Thyroid gland (tissue), 4 donors: ENCODE results near the gene KCNMA1. TPM values are rescaled to one million over a fixed set of nuclear protein-coding genes. Genes with fewer than 3 reads are reported as not detected.
A peak's percentile ranks its signal among the peaks of the same experiment; 100 is the strongest.

Experiments used
- DNase-seq, 2 donors: peaks; one replicate each; pipeline ENCODE4 v3.0.0-alpha.2; 2019
- H3K27ac ChIP-seq, 3 donors: fragments of 200-600 bp; sonication (generic); 1 replicate in 2 of 3; 2 replicates in 1 of 3; pipeline ENCODE4 v1.5.1; 2016 to 2019; ENCODE audit warnings: mild to moderate bottlenecking in 1 of 3, moderate library complexity in 1 of 3
- H3K27me3 ChIP-seq: fragments of 200-600 bp; sonication (generic); one replicate; pipeline ENCODE4 v1.5.1; 2019
- H3K36me3 ChIP-seq, 2 donors: fragments of 200-600 bp; sonication (generic); one replicate each; pipeline ENCODE4 v1.5.1; 2016 to 2019
- H3K4me1 ChIP-seq, 2 donors: fragments of 200-600 bp; sonication (generic); one replicate each; pipeline ENCODE4 v1.5.1; 2017 to 2019
- H3K4me3 ChIP-seq, 3 donors: fragments of 200-600 bp; sonication (generic); replicated peaks in 1 of 3; 1 replicate in 2 of 3; 2 replicates in 1 of 3; pipeline ENCODE4 v1.5.1; 2016; ENCODE audit warnings: mild to moderate bottlenecking in 1 of 3
- H3K9me3 ChIP-seq: fragments of 200-600 bp; sonication (generic); one replicate; pipeline ENCODE4 v1.5.1; 2017
- CTCF ChIP-seq, 6 experiments: fragments of 200-600 bp in 3 of 6; fragments of 450-650 bp in 3 of 6; sonication (generic) in 3 of 6; IDR thresholded peaks; one replicate each; pipeline ENCODE4 v1.5.1; 2016 to 2019; ENCODE audit warnings: antibody characterized with exemption in 6 of 6, mild to moderate bottlenecking in 2 of 6, inconsistent platforms in 1 of 6, moderate library complexity in 1 of 6
- POLR2A ChIP-seq, 2 donors: fragments of 450-650 bp; IDR thresholded peaks; one replicate each; pipeline ENCODE4 v1.6.1; 2017; ENCODE audit warnings: antibody characterized with exemption in 2 of 2, mild to moderate bottlenecking in 2 of 2, moderate library complexity in 1 of 2
- WGBS, 2 donors: methylation state at CpG; one replicate each; pipeline ENCODE4 v1.1.5; 2017; 5-methylcytosine and 5-hydroxymethylcytosine counted together
- intact Hi-C: fragments of 100-400 bp; cut with DNase I; formaldehyde crosslinking; loops from one replicate; pipeline ENCODE4 v1.15.1; 2023
- total RNA-seq, 4 donors: library from RNA; depleted of rRNA; stranded (reverse); fragments of >200 nt; gene quantifications; one replicate each; pipeline ENCODE4 v1.2.3, GENCODE V29; 2016

KCNMA1 gene
- total RNA-seq, 4 donors from 2014 or later, result 2.5 to 5.1 (median 3.6) TPM

GRCh38 chr10:77068969-77069368, 568.6 kb downstream of the KCNMA1 start:
- H3K36me3 ChIP-seq, result no peaks in the 10 kb centered on the region
- H3K27me3 ChIP-seq, result no peaks in the 10 kb centered on the region
- H3K4me3 ChIP-seq, result no peak overlapping the region
- H3K4me1 ChIP-seq, result peaks cover 28 to 39% of the 10 kb centered on the region in 2 donors
- peak in 1 of 2 donors; percentile 5 for DNase-seq
- H3K27ac ChIP-seq, result no peak overlapping the region
- H3K9me3 ChIP-seq, result no peaks in the 10 kb centered on the region
- intact Hi-C loops, result no loop called here
- TF ChIP-seq POLR2A (IDR thresholded peaks at IDR 0.05), result no peak
- no peak for TF ChIP-seq CTCF (IDR thresholded peaks at IDR 0.05)
- 56 to 74% methylated on average over 3 of the region's 3 CpGs for WGBS, 2 donors

GRCh38 chr10:77068272-77068671, 569.3 kb downstream of the KCNMA1 start:
- TF ChIP-seq POLR2A (IDR thresholded peaks at IDR 0.05) (no peak), CTCF (IDR thresholded peaks at IDR 0.05) (no peak)
- WGBS, 2 donors, result 27 to 30% methylated on average over 4 of the region's 4 CpGs
- H3K9me3 ChIP-seq, result no peaks in the 10 kb centered on the region
- H3K36me3 ChIP-seq, result no peaks in the 10 kb centered on the region
- peaks cover 21 to 32% of the 10 kb centered on the region in 2 donors for H3K4me1 ChIP-seq
- no peaks in the 10 kb centered on the region for H3K27me3 ChIP-seq
- H3K27ac ChIP-seq, result no peak overlapping the region
- H3K4me3 ChIP-seq, result no peak overlapping the region
- no peak for DNase-seq
- intact Hi-C loops, result no loop called here

GRCh38 chr10:77062381-77062780, 575.2 kb downstream of the KCNMA1 start:
- Histone ChIP-seq H3K4me3 (no peak overlapping the region), H3K27me3 (no peaks in the 10 kb centered on the region), H3K36me3 (no peaks in the 10 kb centered on the region), H3K4me1 (no peaks in the 10 kb centered on the region), H3K9me3 (no peaks in the 10 kb centered on the region), H3K27ac (no peak overlapping the region)
- 95 to 96% methylated on average over 3 of the region's 3 CpGs for WGBS, 2 donors
- no peak for DNase-seq
- intact Hi-C loops, result no loop called here
- TF ChIP-seq CTCF (IDR thresholded peaks at IDR 0.05), result no peak
- no peak for TF ChIP-seq POLR2A (IDR thresholded peaks at IDR 0.05)

- WGBS, 2 donors, result 89 to 93% methylated on average over 2 of the region's 2 CpGs
- intact Hi-C loops, result no loop called here
- TF ChIP-seq POLR2A (IDR thresholded peaks at IDR 0.05) (no peak), CTCF (IDR thresholded peaks at IDR 0.05) (no peak)
- no peak for DNase-seq
- H3K27me3 ChIP-seq, result no peaks in the 10 kb centered on the region
- H3K4me1 ChIP-seq, result no peaks in the 10 kb centered on the region
- no peak overlapping the region for H3K27ac ChIP-seq
- no peaks in the 10 kb centered on the region for H3K36me3 ChIP-seq
- H3K4me3 ChIP-seq, result no peak overlapping the region
- no peaks in the 10 kb centered on the region for H3K9me3 ChIP-seq
Observed at GRCh38 chr10:77060913-77061312, 576.7 kb downstream of the KCNMA1 start.

GRCh38 chr10:77056650-77057049, 581.0 kb downstream of the KCNMA1 start:
- TF ChIP-seq POLR2A (IDR thresholded peaks at IDR 0.05) (no peak), CTCF (IDR thresholded peaks at IDR 0.05) (no peak)
- intact Hi-C loops, result no loop called here
- no peak overlapping the region for H3K4me3 ChIP-seq
- no peak for DNase-seq
- 93 to 97% methylated on average over 2 of the region's 2 CpGs for WGBS, 2 donors
- no peak overlapping the region for H3K27ac ChIP-seq
- H3K36me3 ChIP-seq, result no peaks in the 10 kb centered on the region
- H3K27me3 ChIP-seq, result no peaks in the 10 kb centered on the region
- no peaks in the 10 kb centered on the region for H3K4me1 ChIP-seq
- no peaks in the 10 kb centered on the region for H3K9me3 ChIP-seq
